HG02571 (cell line): ENCODE results near the gene ULK4.
"Not testable (repeated sequence)": the region's sequence is repeated elsewhere in the genome, so short reads cannot be mapped to it uniquely, and the experiment has no call there.

Experiments used
- ATAC-seq: cut with Tn5 transposase; IDR thresholded peaks from one replicate; pipeline ENCODE4 v1.9.1; 2021; ENCODE audit warnings: mild to moderate bottlenecking, moderate library complexity; ENCODE audit not compliant: unreplicated experiment

The ULK4 gene

DNA sequence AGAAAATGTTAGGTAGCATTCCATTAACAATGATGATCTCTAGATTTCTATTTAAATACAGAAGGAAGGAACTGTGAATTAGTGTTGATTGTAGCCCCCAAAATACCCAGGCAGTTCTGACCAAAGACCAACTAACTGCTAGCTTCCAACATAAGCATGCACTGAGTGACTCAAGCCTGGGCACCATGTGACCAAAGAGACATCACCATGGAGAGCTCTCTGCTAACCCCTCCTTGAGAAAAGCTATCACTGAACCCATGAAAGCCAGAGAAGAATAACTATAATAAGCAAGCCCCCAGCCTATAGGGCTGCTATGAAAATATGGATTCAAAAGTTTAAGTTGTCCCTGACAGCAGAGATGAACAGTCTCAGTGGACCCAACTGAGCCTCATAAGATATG lies 310.2 kb downstream of the ULK4 start:
- ATAC-seq = no peak

DNA sequence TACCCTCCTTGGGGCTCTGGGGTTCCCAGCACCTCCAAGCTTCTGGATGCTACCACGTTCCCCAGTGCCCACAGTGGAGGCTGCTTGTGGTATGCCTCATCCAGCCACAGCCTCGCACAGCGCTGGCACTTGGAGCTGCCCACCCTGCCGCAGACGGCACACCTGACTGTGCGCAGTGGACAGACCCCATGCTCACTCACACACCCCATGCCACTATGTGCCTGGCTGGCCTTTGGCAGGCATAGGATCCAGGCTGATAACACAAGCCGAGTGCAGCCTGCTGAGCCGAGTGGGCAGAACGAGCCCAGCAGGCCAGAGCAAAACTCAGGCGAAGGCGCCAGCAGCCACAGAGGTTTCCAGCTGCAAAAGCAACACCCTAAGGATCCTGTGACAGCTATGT lies 311.5 kb downstream of the ULK4 start:
- no peak for ATAC-seq

DNA sequence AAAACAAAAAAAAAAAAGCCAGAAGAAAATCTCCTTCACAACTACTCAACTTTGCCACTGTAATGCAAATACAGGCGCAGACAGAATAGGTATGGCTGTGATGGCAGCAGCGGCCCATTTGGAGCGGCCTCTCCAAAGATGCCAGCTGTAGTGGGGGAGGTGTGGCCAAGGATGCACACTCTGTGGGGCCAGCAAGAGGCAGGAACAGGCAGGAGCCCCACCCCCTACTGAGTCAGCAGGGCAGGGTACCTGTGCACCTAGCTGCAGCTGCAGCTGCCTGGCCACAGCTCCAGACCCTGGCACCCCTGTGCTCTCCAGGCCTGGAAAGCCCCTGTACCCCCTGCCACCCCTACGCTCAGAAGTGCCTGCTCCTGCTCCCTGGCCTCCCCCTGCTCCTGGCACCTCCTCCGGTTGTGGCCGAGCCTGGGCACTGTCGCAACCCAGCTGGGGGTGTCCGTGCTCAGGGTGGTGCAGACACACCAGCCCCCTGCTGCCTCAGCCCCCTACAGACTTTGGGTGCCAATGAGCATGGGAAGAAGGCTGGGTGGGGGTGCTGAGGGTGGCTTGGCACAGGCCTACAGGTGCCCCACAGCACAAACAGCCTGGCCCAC lies 312.7 kb downstream of the ULK4 start:
- no peak for ATAC-seq

GRCh38 chr3:41647730-41648129 lies 314.2 kb downstream of the ULK4 start:
- ATAC-seq = not testable (repeated sequence)

- no peak for ATAC-seq
These were observed 321.8 kb downstream of the ULK4 start for GRCh38 chr3:41640076-41640475.

DNA sequence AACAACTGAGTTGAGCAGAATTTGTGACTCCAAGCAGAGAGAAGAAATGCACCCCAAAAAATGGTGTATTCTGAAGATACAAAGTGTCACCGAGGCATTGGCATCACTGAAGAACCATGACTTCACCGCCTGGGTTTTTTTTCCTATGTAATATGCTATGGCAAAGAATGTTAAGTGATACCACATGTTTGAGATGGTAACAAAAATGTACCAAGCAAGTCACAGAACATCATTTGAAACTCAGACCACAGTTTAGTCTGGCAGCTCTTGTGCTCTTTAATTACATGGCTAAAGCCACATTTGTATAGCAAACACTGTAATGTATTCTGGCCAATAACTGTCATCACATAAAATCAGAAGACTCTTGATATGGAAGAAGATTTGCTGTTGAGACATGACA lies 323.5 kb downstream of the ULK4 start:
- no peak for ATAC-seq

DNA sequence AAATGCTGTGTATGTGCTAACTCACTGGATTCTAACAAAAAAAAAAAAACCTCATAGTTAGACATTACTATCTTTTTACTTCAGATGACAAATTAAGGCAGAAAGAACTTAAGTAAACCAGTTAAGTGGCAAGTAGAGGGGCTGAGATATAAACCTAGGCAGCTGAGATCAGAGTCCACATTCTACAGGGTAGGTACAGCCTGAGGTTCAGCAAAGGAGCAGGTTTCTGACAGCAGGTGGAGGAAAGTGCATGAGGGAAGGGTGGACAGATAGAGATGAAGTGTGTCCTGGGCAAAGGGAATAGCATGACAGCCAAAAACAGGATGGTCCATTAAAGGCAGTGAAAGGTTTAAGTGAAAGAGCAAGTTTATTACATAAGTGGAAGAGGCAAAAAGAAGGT lies 329.2 kb downstream of the ULK4 start:
- no peak for ATAC-seq

DNA sequence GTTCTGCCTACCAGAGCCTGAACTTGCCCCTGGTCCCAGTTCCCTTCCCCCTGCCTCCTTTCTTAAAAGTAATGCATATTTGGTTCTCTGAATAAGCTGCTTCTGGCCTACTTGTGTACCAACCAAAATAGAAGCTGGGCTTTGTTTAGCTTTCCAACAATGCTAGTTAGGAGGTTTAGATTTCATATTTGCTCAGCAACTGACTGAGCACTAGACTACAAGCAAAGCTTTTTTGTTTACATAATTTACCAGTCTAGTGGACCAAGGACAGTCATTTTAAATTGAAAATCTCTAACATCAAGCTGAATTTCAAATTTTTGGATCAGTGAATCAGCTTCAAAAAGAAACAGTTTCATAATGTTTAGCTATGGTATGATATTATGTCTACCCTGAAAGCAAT lies 331.2 kb downstream of the ULK4 start:
- no peak for ATAC-seq

DNA sequence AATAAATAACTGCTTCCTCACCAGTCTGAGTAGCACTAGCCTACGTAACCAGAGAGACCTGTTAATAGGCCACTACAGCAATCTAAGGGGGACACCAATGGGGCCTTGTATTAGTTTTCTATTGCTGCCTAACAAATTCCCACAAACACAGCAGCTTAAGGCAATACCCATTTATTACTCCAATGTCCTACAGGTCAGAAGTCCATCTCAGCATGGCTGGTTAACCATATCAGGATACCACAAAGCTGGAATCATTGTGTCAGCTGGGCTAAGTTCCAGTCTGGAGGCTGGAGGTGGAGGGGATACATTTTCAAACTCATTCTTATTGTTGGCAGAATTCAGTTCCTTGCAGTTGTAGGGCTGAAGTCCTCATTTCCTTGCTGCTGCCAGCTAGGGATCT lies 331.9 kb downstream of the ULK4 start:
- ATAC-seq = no peak

DNA sequence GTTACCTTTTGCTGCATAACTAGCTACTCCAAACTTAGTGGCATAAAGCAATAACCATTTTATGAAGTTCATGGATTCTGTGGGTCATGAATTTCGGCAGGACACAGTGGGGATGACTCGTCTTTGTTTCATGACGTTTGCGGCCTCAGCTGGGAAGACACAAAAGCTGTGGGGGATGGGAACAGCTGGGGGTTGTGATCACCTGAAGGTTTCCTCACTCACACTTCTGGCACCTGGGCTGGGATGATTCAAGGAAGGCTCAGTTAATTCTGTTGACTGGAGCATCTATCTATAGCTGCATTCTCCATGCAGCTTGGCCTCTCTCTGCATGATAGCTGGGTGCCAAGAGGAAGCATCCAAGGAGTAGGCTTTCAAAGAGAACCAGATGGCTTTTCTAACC lies 332.8 kb downstream of the ULK4 start:
- no peak for ATAC-seq

DNA sequence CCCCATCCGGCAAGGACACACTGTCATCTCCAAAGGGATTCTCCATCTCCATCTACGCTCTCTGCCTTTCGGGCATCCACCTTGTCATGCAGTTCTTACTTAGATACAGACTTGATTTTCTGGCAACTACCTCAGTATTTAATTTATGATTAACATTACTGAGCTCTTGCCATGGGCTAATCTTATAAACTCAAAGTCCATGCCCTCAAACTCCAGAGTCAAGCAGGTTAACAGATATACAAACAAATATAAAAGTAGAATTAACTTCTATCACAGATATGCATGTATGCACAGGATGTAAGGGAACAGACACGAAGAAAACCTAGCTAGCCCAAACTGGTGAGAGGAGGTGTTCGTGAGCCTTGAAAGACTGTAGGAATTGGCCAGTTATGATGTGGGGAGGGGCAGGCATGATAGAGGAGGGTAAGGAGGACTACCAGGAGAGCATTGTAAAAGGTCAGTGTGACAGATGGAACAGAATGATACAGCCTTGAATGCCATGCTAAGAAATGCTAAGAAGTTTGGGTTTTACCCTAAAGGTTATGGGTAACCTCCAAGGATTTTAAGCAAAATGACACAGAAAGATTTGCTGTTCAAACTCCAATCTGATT lies 334.3 kb downstream of the ULK4 start:
- ATAC-seq = no peak

DNA sequence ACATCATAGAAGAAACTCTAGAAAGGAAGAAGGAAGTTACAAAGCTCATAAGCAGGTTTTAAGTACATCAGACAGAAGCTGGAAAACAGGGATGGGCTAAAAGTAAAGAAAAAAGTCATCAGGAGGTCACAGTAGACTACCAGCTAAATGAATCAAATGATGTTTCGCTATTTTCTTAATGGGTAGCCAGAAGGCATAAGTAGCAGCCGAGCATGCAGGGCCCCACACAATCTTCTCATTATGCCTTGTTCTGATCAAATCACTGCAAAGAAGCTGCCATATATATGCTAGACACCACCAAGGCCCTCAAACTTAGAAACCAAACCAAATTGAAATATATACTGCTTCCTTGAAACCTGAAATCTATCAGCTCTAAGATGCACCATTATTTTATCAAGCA lies 349.1 kb downstream of the ULK4 start:
- ATAC-seq = no peak

- ATAC-seq = no peak
These were observed 350.9 kb downstream of the ULK4 start for GRCh38 chr3:41611008-41611407.

- ATAC-seq = no peak
These were observed 353.6 kb downstream of the ULK4 start for GRCh38 chr3:41608347-41608746.

DNA sequence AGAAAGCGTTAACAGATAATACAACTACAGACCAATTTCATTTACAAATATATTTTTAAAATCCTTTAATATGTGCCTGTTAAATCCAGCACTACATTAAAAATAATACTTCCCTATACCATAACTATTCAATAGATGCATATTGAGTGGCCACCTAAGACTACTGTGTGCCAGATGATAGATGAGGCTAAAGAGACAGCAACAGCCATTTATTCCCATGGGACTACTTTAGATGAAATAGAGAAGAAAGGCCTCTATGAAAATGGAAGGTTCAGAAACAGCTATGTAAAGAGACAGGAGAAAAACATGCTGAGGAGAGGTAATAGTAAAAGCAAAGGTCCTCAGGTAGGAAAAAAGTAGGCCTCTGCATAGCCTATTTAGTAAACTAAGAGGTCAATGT lies 358.1 kb downstream of the ULK4 start:
- no peak for ATAC-seq

GRCh38 chr3:41602121-41602520 lies 359.8 kb downstream of the ULK4 start:
- ATAC-seq = no peak

DNA sequence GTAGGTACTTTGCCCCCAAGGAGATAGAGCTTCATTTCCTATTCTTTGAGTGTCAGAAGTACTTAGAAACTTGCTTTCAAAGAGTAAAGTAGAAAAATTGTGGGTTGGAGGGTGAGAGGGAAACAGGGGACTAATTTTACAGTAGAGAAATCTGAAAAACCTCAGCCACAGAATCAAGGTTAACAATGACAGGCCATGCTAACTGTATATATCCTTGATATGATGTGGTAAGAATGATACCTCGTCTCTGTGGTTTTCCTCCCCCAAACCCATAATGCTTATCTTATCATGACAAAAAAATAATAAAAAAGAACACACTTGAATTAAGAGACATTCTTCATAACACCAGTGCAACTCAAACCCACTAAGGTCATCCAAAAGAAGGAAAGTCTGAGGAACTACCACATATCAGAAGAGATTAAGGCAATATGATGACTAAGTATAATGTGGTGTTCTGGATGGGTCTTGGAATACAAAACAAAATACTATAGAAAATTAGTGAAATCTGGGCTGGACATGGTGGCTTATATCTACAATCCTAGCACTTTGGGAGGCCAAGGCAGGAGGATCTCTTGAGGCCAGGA lies 360.4 kb downstream of the ULK4 start:
- ATAC-seq = no peak

DNA sequence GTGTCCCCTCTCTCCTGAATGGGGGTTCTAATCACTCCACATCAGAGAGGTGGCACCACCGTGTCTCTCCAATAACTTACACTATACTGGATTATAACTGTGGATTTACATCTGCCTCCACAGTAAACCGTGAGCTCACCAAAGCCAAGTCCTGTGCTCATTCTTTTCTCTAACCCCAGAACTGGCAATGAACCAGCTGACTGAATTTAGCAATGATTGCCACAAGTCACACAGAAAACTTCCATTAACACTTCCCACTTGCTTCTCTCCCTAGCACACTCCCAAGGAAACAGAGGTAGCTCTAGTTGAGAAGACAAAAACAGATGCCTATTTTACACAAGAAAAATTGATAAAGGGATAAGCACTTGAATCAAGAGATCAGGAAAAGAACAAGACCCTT lies 361.3 kb downstream of the ULK4 start:
- no peak for ATAC-seq

- no peak for ATAC-seq
These were observed 362.8 kb downstream of the ULK4 start for GRCh38 chr3:41599127-41599484.

DNA sequence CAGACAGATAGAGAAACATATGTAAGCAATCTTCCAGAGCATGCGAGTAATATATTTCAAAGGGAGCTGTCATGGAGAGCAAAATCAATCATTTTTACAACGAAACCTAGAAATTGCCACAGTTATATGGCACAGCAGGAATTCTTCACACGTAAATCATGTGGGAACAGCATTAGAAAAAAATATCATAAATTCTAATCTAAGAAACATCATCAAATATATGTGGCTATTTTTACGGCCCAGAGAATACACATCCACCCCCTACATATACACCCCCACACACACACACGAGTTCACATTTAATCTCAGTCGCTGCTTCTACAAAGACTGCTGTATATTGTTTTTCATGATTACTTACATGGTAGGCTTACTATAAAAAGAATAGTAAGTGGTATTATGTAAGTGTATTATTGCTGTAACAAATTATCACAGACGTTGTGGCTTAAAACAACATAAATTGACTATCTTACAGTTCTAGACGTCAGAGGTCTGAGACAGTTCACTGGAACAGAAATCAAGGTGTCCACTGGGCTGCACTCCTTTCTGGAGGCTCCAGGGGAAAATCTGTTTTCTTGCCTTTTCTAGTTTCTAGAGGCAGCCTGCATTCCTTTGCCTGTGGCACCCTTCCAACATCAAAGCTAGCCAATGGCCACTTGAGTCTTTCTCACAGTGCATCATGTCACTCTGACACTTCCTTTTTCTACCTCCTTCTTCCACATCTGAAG lies 363.3 kb downstream of the ULK4 start:
- ATAC-seq = no peak

- no peak for ATAC-seq
These were observed 368.1 kb downstream of the ULK4 start for GRCh38 chr3:41593774-41594173.
